H1 (cell line): ENCODE results near the gene SIGLEC11. TPM values are rescaled to one million over a fixed set of nuclear protein-coding genes. Genes with fewer than 3 reads are reported as not detected.

Source experiments
- CTCF ChIA-PET: fragments of 300-600 bp; sonication (Branson Sonifier 250); formaldehyde crosslinking; loops from one replicate; lab custom pipeline; 2021; ENCODE audit not compliant: partially characterized antibody; lab: Charles Lee
- POLR2A ChIA-PET: fragments of 300-600 bp; sonication (Branson Sonifier 250); formaldehyde crosslinking; loops from one replicate; lab custom pipeline; 2021; ENCODE audit warnings: inconsistent platforms; ENCODE audit not compliant: partially characterized antibody; lab: Charles Lee
- DNase-seq, 2 experiments: peaks; one replicate each; pipeline versions ENCODE4 v3.0.0 to v3.0.0-alpha.2; 2010 to 2022; ENCODE audit warnings: low spot score in 2 of 2, low read depth in 1 of 2, mixed read lengths in 1 of 2
- FAIRE-seq: peaks from 2 replicates; lab custom pipeline; 2011; peaks lifted over from hg19 to GRCh38; lab: Jason Lieb, UNC
- H2AFZ ChIP-seq: 2 replicates; pipeline ENCODE4 v1.8.1; 2012; ENCODE audit warnings: low read length, inconsistent platforms
- H2AK5ac ChIP-seq: 2 replicates; pipeline ENCODE4 v1.6.1; 2013; ENCODE audit warnings: low read depth, low read length
- H2BK120ac ChIP-seq: replicated peaks from 2 replicates; pipeline ENCODE3; 2013; ENCODE audit warnings: low read depth, low read length, inconsistent platforms
- H2BK12ac ChIP-seq: 2 replicates; pipeline ENCODE4 v1.6.1; 2013; ENCODE audit warnings: low read depth, low read length
- H2BK15ac ChIP-seq: 2 replicates; pipeline ENCODE4 v1.6.1; 2013; ENCODE audit warnings: low read length
- H2BK20ac ChIP-seq: 2 replicates; pipeline ENCODE4 v1.6.1; 2013; ENCODE audit warnings: low read length
- H2BK5ac ChIP-seq: 2 replicates; pipeline ENCODE4 v1.6.1; 2013; ENCODE audit warnings: low read depth, low read length
- H3K14ac ChIP-seq: 2 replicates; pipeline ENCODE4 v1.6.1; 2013; ENCODE audit warnings: inconsistent platforms; ENCODE audit not compliant: insufficient read length
- H3K18ac ChIP-seq: 2 replicates; pipeline ENCODE4 v1.6.1; 2013; ENCODE audit warnings: low read length; ENCODE audit errors: extremely low read depth
- H3K23ac ChIP-seq: 2 replicates; pipeline ENCODE4 v1.6.1; 2013; ENCODE audit warnings: inconsistent platforms; ENCODE audit not compliant: insufficient read length
- H3K23me2 ChIP-seq: 2 replicates; pipeline ENCODE4 v1.6.1; 2013; ENCODE audit warnings: low read depth, low read length
- H3K27ac ChIP-seq: 2 replicates; pipeline ENCODE4 v1.6.1; 2011; ENCODE audit warnings: low read depth, low read length, inconsistent platforms
- H3K27me3 ChIP-seq, 4 experiments: replicated peaks in 1 of 4; 1 replicate in 1 of 4; 2 replicates in 3 of 4; pipeline versions ENCODE4 v1.6.1 to v1.8.1; 2011 to 2013; ENCODE audit warnings: low read length in 3 of 4, mild to moderate bottlenecking in 3 of 4, inconsistent platforms in 2 of 4, mixed read lengths in 2 of 4, moderate library complexity in 1 of 4; ENCODE audit not compliant: control insufficient read depth in 3 of 4, insufficient read depth in 3 of 4; ENCODE audit errors: extremely low read depth in 1 of 4
- H3K36me3 ChIP-seq, 4 experiments: 2 replicates each; pipeline versions ENCODE4 v1.6.1 to v1.8.1; 2011 to 2013; ENCODE audit warnings: mild to moderate bottlenecking in 4 of 4, low read length in 3 of 4, moderate library complexity in 2 of 4, control low read depth in 1 of 4, inconsistent platforms in 1 of 4; ENCODE audit not compliant: insufficient read depth in 4 of 4, control insufficient read depth in 2 of 4
- H3K4ac ChIP-seq: replicated peaks from 2 replicates; pipeline ENCODE3; 2013; ENCODE audit warnings: low read length, low read depth, mixed read lengths, inconsistent platforms; ENCODE audit not compliant: insufficient read length
- H3K4me1 ChIP-seq, 4 experiments: replicated peaks in 1 of 4; 1 replicate in 1 of 4; 2 replicates in 3 of 4; pipeline versions ENCODE4 v1.6.1 to v1.8.1; 2011 to 2013; ENCODE audit warnings: low read length in 3 of 4, inconsistent platforms in 2 of 4, mixed read lengths in 1 of 4; ENCODE audit not compliant: insufficient read depth in 4 of 4, control insufficient read depth in 3 of 4
- H3K4me2 ChIP-seq, 2 experiments: 2 replicates each; pipeline versions ENCODE4 v1.6.1 to v1.8.1; 2011 to 2013; ENCODE audit warnings: low read depth in 2 of 2, low read length in 2 of 2, control low read depth in 1 of 2, inconsistent platforms in 1 of 2, mild to moderate bottlenecking in 1 of 2; ENCODE audit not compliant: insufficient read depth in 1 of 2
- H3K4me3 ChIP-seq, 4 experiments: fragments of 200-600, 300-600 bp in 1 of 4; sonication (generic), shearing (Covaris generic), sonication (Bioruptor Twin) in 1 of 4; 2 replicates each; pipeline versions ENCODE4 v1.5.1 to v1.8.1; 2011 to 2016; ENCODE audit warnings: low read length in 4 of 4, low read depth in 3 of 4, control low read depth in 2 of 4, inconsistent platforms in 2 of 4, mild to moderate bottlenecking in 2 of 4, mixed read lengths in 1 of 4, moderate library complexity in 1 of 4; ENCODE audit not compliant: insufficient read depth in 2 of 4; ENCODE audit errors: extremely low read depth in 1 of 4
- H3K56ac ChIP-seq: replicated peaks from 2 replicates; pipeline ENCODE3; 2013; ENCODE audit warnings: low read depth, mild to moderate bottlenecking, mixed read lengths, low read length, inconsistent platforms; ENCODE audit not compliant: insufficient read length
- H3K79me1 ChIP-seq: 2 replicates; pipeline ENCODE4 v1.6.1; 2013; ENCODE audit warnings: low read depth, low read length, control low read depth
- H3K79me2 ChIP-seq, 2 experiments: 2 replicates each; pipeline versions ENCODE4 v1.6.1 to v1.8.1; 2012 to 2013; ENCODE audit warnings: low read length in 2 of 2, mild to moderate bottlenecking in 2 of 2, inconsistent platforms in 1 of 2; ENCODE audit not compliant: insufficient read depth in 2 of 2, control insufficient read depth in 1 of 2
- H3K9ac ChIP-seq, 4 experiments: replicated peaks in 1 of 4; 1 replicate in 1 of 4; 2 replicates in 3 of 4; pipeline versions ENCODE4 v1.6.1 to v1.8.1; 2011 to 2013; ENCODE audit warnings: low read depth in 3 of 4, low read length in 3 of 4, control low read depth in 2 of 4, mild to moderate bottlenecking in 2 of 4, moderate library complexity in 2 of 4, inconsistent platforms in 1 of 4; ENCODE audit errors: extremely low read depth in 1 of 4
- H3K9me3 ChIP-seq, 2 experiments: 2 replicates each; pipeline versions ENCODE4 v1.6.1 to v1.8.1; 2012 to 2013; ENCODE audit warnings: mild to moderate bottlenecking in 2 of 2, moderate library complexity in 2 of 2, control low read depth in 1 of 2, inconsistent platforms in 1 of 2, low read depth in 1 of 2, low read length in 1 of 2, mixed read lengths in 1 of 2; ENCODE audit not compliant: insufficient read depth in 2 of 2
- H4K20me1 ChIP-seq, 2 experiments: replicated peaks in 1 of 2; 2 replicates each; pipeline versions ENCODE3 to v1.8.1; 2011 to 2013; ENCODE audit warnings: inconsistent platforms in 2 of 2, low read length in 2 of 2, mild to moderate bottlenecking in 1 of 2; ENCODE audit not compliant: insufficient read depth in 2 of 2, control insufficient read depth in 1 of 2
- H4K5ac ChIP-seq: 2 replicates; pipeline ENCODE4 v1.6.1; 2013; ENCODE audit warnings: low read length, low read depth, mixed read lengths, inconsistent platforms; ENCODE audit not compliant: insufficient read length
- H4K8ac ChIP-seq: 2 replicates; pipeline ENCODE4 v1.8.0; 2013; ENCODE audit warnings: mild to moderate bottlenecking, moderate library complexity, low read length, inconsistent platforms; ENCODE audit not compliant: insufficient read depth; ENCODE audit errors: extremely low read depth
- H4K91ac ChIP-seq: replicated peaks from 2 replicates; pipeline ENCODE3; 2013; ENCODE audit warnings: low read length, mixed read lengths, inconsistent platforms; ENCODE audit not compliant: insufficient read length
- CBX5 ChIP-seq: fragments of 300-800, 300-1000 bp; sonication (generic); IDR thresholded peaks from 2 replicates; pipeline ENCODE4 v1.7.1; 2016; ENCODE audit warnings: antibody characterized with exemption, low read length, low read depth
- POLR2A ChIP-seq, 2 experiments: IDR thresholded peaks; 1 replicate in 1 of 2; 2 replicates in 1 of 2; pipeline ENCODE4 v1.6.1; 2011; ENCODE audit warnings: low read depth in 2 of 2, low read length in 2 of 2, mild to moderate bottlenecking in 2 of 2; ENCODE audit errors: control extremely low read depth in 1 of 2
- RBBP5 ChIP-seq: IDR thresholded peaks from 2 replicates; pipeline ENCODE4 v1.7.1; 2012; ENCODE audit warnings: low read depth, mild to moderate bottlenecking, inconsistent platforms, low read length, moderate library complexity, borderline replicate concordance
- SAP30 ChIP-seq: fragments of 300-600 bp; sonication (generic); IDR thresholded peaks from 2 replicates; pipeline ENCODE4 v1.7.1; 2012; ENCODE audit warnings: low read length, moderate library complexity, mild to moderate bottlenecking, inconsistent platforms; ENCODE audit not compliant: insufficient read depth, insufficient replicate concordance
- SUZ12 ChIP-seq: fragments of 200-600 bp; sonication (generic); IDR thresholded peaks from 2 replicates; pipeline ENCODE4 v1.6.1; 2012; ENCODE audit warnings: mild to moderate bottlenecking, inconsistent platforms, low read length, moderate library complexity, mixed read lengths
- WGBS, 2 experiments: shearing (Covaris generic) in 1 of 2; methylation state at CpG; one replicate each; pipeline versions ENCODE4 v1.1.6 to v1.1.7; 2013 to 2015; ENCODE audit warnings: low lambda C conversion rate in 2 of 2, mixed read lengths in 2 of 2, inconsistent platforms in 1 of 2, low coverage in 1 of 2, missing lambda C conversion rate in 1 of 2; ENCODE audit not compliant: insufficient replicate concordance in 2 of 2, insufficient coverage in 1 of 2, insufficient read length in 1 of 2; ENCODE audit errors: extremely low coverage in 1 of 2, missing lambda C conversion rate in 1 of 2; 5-methylcytosine and 5-hydroxymethylcytosine counted together
- polyA plus RNA-seq, 7 experiments: library from polyadenylated mRNA; depleted of rRNA in 3 of 7; stranded (reverse) in 5 of 7; unstranded in 2 of 7; fragments of >200 nt in 5 of 7; fragments of 200-250 nt in 2 of 7; gene quantifications; 1 replicate in 5 of 7; 2 replicates in 1 of 7; 4 replicates in 1 of 7; pipeline versions ENCODE4 v1.2.1 to v1.2.3, GENCODE V29; 2011 to 2013; ENCODE audit warnings: missing spikeins in 2 of 7, mixed read lengths in 2 of 7
- total RNA-seq: library from RNA; stranded (reverse); fragmentation: NEBNext Ultra II Directional; extraction: Animal tissue kit (Norgen Biotek cat#: 25700); gene quantifications from 2 replicates; pipeline ENCODE4 v1.2.1, GENCODE V29; 2021

The SIGLEC11 gene
- total and polyA plus RNA-seq, 2 of the 8 experiments (the other 6 are each of a cell fraction or from before 2014, with no cell fraction given) = 0.18 TPM; not detected in 1

- no peaks in the 10 kb centered on the region for H3K23me2 ChIP-seq
- CTCF ChIA-PET = interaction anchor here (0.7 to 3.4 kb wide), 7 partner anchors 10 to 287 kb away, joined by 3 to 20 read pairs (median 4); partner anchors contain the start of genes ATF5 and NUP62
- H4K8ac ChIP-seq = no peak overlapping the region
These were observed 42.9 kb downstream of the SIGLEC11 start for GRCh38 chr19:49918089-49918488.

More at GRCh38 chr19:49918089-49918488, 42.9 kb downstream of the SIGLEC11 start:
- no peak overlapping the region for H3K14ac ChIP-seq
- POLR2A ChIA-PET = interaction anchor here (0.7 to 19.2 kb wide), 7 partner anchors 6 to 67 kb away, joined by 3 to 373 read pairs (median 5); partner anchors contain the start of genes ATF5, NUP62 and PTOV1
- no peak overlapping the region for H4K5ac ChIP-seq
- peaks cover 12 to 39% (median 21%) of the 10 kb centered on the region in 4 experiments; a peak in 6 of 8 replicates for H3K36me3 ChIP-seq
- H3K4me1 ChIP-seq = peaks cover 0 to 10% (median 1%) of the 10 kb centered on the region in 4 experiments; a peak in 3 of 7 replicates
- DNase-seq (no peak), FAIRE-seq (no peak)
- no peak overlapping the region for H3K4me2 ChIP-seq
- no peak for TF ChIP-seq RBBP5
- TF ChIP-seq POLR2A (IDR thresholded peaks at IDR 0.05; ENCODE audit: control extremely low read depth in 1 of 2, low read depth in 2 of 2, low read length in 2 of 2) = no peak
- no peak for TF ChIP-seq SUZ12
- TF ChIP-seq SAP30 = no peak
- no peak for TF ChIP-seq CBX5
- no peaks in the 10 kb centered on the region for H3K9me3 ChIP-seq
- H4K91ac ChIP-seq = no peak overlapping the region
- no peak overlapping the region for H3K9ac ChIP-seq
- H2BK20ac ChIP-seq = no peak overlapping the region
- WGBS, 2 experiments = 90% methylated on average over 8 of the region's 8 CpGs; no CpG with 5 or more reads in 1 of the 2 experiments
- no peak overlapping the region for H2AFZ ChIP-seq
- H4K20me1 ChIP-seq = peaks cover 51 to 56% of the 10 kb centered on the region in 2 experiments
- no peak overlapping the region for H3K27ac ChIP-seq
- H2BK5ac ChIP-seq = no peak overlapping the region
- H2BK12ac ChIP-seq = no peak overlapping the region
- H2AK5ac ChIP-seq = no peak overlapping the region
- peaks cover 20% of the 10 kb centered on the region for H3K79me1 ChIP-seq
- H3K27me3 ChIP-seq = no peaks in the 10 kb centered on the region
- H3K23ac ChIP-seq = no peak overlapping the region
- no peak overlapping the region for H3K4ac ChIP-seq
- H3K18ac ChIP-seq = no peak overlapping the region
- no peak overlapping the region for H2BK15ac ChIP-seq
- no peak overlapping the region for H3K4me3 ChIP-seq
- H3K56ac ChIP-seq = no peak overlapping the region
- peaks cover 8 to 90% of the 10 kb centered on the region in 2 experiments; a peak in 3 of 4 replicates for H3K79me2 ChIP-seq
- H2BK120ac ChIP-seq = no peak overlapping the region
